Left hindlimb (tissue), 1 donor: ENCODE data around the gene DBR1.

Experiments
- DNase-seq: peaks from one replicate; pipeline ENCODE4 v3.0.0-alpha.2; 2018

DBR1 gene, protein sequence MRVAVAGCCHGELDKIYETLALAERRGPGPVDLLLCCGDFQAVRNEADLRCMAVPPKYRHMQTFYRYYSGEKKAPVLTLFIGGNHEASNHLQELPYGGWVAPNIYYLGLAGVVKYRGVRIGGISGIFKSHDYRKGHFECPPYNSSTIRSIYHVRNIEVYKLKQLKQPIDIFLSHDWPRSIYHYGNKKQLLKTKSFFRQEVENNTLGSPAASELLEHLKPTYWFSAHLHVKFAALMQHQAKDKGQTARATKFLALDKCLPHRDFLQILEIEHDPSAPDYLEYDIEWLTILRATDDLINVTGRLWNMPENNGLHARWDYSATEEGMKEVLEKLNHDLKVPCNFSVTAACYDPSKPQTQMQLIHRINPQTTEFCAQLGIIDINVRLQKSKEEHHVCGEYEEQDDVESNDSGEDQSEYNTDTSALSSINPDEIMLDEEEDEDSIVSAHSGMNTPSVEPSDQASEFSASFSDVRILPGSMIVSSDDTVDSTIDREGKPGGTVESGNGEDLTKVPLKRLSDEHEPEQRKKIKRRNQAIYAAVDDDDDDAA

DNA sequence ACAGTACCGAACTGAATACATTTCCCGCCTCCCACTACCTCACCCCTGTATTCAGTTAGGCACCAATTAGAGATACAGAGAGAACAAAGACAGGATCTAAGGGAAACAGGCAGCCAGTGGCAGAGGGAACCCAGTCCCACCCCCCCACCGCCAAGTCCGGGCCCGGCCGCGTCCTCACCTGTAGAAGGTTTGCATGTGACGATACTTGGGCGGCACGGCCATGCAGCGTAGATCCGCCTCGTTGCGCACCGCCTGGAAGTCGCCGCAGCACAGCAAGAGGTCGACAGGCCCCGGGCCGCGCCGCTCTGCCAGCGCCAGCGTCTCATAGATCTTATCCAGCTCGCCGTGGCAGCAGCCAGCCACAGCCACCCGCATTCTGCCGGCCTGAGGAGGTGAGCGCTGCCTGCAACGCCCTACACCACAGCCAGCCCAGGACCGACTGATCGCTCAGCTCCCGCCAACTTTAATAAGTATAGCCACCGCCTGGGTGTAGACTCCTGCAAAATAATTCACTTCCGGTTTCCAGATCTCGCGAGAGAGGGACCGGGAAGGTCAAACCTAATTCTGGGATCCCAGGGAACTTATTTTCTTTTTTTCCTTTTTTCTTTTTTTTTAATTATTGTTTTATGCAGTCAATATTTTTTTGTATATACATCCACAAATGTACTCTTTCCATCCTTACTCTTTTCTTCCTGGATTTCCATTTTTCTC, at the start of gene DBR1:
TSS of gene DBR1 (minus strand) at position 501 of the 711 bp plus-strand sequence. CDS start at position 375, 126 bp downstream.
- peak; percentile 83 for DNase-seq

GRCh38 chr3:138222942-138223287, 48.2 kb upstream of the DBR1 start:
- DNase-seq: no peak

DNA sequence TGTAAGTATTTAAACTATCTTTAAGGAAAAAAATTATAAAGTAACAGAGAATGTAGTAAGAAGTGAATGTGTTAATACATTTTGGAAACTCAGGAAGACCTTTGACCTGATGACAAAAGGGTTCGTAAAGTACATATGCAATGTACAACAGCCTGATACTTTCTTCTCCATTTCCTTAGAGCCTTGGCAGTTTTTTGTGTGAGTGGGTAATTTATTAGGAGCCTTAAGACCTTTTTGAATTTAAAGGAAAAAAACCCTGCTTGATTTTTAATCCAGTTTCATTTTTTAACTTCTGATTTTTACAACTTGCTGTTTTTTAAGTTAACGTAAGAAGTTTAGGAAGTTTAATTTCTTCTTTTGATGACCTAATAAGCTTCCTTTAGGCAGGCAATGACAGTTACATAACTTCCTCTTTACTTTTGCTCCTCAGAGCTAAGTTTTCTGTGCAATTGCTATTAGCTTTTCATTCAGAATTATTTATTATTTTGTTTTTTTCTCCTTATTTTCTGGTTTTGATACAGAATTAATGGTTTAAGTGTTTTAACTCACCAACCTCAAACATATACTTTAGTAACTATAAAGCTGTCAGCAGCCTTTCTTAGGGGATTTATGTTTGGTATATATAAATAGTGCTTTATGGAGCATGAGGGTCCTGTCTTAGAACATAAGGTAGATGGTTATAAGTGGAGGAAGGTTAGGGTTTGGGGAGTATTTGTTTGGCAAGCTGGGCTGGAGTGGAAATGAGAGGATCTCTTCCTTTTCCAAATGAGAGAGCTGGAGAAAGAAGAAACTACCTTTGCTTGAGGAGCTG, 47.6 kb upstream of the DBR1 start:
- DNase-seq: no peak

DNA sequence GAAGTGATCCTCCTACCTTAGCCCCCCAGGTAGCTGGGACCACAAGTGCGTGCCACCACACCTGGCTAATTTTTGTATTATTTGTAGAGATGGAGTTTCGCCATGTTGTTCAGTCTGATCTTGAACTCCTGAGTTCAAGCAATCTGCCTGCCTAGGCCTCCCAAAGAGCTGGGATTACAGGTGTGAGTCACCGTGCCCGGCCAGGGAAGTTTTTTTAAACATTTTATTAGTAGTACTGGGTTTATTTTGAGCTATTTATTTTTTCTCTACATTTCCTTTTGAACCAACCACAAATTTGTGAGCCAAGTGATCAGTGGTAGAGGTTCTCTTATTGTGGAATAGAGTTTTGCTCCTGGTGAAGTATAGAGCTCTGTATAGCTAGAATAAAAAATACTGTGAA, 46.1 kb upstream of the DBR1 start:
- DNase-seq: no peak

DNA sequence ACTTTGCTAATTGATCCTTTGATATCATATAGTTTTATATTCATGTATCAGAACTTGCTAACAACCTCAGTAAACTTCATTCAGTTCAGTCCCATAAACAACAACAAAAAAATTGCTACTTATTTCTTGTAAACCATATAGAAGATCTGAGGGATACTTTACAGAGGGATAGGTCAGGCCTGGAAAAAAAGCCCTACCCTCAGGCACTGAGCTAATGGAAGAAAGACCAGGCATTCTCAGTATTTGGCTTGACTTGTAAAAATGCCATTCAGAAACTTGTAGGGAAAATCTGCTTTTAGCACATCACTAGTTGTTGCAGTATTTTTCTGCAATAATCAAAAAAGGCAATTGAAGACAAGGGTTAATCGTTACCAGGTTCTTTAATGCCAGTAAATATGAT, 45.5 kb upstream of the DBR1 start:
- DNase-seq: no peak

DNA sequence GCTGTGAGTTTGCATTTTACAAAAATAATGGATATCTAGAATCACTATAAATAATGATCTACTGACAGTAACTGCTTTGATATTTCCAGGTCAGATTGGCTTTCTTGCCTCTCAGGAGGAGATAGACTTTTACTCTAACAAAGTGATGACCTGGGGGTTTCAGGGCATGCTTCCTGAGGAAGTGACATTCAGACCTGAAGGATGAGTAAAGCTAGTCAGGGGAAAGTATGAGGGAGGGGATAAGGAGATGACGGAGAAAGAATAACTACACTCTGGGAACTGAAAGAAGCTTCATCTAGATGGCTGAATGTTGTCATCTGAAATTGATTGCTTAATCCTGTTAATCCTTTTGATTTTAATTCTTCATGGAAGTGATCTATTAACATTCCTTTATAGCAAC, 44.5 kb upstream of the DBR1 start:
- DNase-seq: no peak

GRCh38 chr3:138213398-138214085, 38.8 kb upstream of the DBR1 start:
- no peak for DNase-seq

GRCh38 chr3:138210528-138210927, 35.8 kb upstream of the DBR1 start:
- no peak for DNase-seq

DNA sequence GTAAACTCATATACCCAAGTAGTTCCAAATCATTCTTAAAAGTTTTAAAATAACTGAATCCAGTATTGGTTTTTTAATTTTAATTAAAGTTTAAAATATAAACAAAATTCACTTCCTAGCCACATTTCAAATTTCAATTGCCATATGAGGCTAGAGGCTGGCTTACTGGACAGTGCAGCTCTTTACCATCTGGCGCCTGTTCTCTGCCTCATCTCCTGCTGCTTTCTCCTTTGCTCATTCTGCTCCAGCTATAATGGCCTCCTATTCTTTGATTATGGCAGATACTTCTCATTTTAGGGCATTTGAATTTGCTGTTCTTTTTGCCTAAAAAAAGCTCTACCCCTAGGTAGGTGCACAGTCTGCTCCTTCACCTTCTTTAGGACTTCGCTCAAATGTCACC, 31.5 kb upstream of the DBR1 start:
- DNase-seq: no peak

DNA sequence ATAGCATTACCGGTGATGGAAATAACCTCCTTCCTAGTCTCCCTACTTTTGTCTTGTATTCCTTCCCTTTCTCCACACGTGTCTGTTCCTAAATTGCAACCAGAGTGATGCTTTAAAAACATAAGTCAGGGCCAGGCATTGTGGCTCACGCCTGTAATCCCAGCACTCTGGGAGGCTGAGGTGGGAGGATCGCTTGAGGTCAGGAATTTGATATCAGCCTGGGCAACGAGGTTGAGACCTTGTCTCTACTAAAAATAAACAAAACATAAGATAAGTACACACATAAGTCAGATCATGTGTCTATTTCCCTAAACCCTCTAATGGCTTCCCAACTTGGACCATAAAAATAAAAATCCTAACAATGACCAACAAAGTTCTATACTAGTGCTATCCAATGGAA, 30.8 kb upstream of the DBR1 start:
- DNase-seq: no peak

DNA sequence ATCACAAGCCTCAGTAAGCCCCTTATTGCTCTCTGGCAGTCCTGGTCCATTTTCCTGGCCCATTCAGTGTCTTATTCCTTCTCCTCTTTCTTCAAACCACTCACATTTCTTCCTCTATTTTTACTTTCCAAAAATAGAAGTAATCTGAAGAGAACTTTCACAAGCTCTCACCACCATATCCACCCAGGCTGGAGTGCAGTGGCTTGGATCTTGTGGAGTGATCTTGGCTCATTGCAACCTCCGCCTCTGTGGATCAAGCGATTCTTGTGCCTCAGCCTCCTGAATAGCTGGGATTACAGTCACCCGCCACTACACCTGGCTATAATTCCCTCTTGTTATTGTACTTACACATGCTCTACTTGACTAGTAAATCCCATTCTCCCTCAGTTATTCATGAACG, 29.2 kb upstream of the DBR1 start:
- DNase-seq: no peak

DNA sequence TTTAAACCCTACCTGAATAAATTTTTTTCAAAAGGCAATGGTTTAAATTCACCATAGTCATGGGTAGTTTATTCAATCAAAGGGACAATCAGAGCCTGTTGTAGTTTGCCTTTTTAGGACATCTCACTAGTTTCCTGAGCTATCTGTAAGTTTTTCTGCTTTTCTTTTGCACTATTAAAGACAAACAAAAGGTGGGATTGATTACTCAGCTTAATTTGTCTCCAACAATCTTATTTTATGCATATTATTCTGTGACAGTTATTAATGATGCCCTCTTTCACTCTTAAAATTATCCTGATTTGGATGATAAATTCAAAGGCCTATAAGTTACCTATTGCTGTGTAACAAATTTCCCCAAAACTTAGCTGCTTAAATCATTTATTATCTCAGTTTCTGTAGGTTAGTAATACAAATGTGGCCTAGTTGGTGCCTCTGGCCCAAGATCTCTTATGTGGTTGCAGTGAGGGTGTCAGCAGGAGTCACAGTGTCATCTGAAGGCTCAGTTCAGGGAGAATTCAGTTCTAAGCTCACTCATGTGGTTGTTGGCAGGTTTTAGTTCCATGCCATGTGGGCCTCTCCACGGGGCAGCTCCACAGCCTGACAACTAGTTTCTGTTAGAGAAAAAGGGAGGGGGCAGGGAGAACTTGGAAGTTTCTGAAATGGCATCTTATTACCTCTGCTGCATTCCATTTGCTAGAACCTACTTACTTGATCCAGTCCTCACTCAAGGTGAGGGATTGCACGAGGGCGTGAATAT, 28.4 kb upstream of the DBR1 start:
- no peak for DNase-seq

- DNase-seq: no peak
These were observed 25.7 kb upstream of the DBR1 start for GRCh38 chr3:138200424-138200823.

DNA sequence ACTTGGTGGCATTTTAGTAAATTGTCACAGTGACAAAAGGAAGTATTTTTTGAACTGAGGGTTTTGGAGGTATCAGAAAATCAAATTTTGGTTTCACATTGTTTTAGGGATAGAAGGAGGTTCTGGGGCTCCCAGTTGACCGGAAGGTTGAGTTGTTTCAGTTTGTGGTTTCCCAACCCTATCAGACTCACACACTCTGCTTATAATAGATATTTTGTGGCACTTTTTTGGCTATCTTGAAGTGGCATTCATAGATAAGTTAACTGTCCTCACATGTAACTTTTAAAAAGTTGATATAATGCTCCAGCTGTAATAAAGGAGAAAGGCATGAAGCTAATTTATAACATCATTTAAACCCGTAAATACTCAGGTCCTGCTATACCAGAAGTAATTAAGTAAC, 25.1 kb upstream of the DBR1 start:
- DNase-seq: no peak

DNA sequence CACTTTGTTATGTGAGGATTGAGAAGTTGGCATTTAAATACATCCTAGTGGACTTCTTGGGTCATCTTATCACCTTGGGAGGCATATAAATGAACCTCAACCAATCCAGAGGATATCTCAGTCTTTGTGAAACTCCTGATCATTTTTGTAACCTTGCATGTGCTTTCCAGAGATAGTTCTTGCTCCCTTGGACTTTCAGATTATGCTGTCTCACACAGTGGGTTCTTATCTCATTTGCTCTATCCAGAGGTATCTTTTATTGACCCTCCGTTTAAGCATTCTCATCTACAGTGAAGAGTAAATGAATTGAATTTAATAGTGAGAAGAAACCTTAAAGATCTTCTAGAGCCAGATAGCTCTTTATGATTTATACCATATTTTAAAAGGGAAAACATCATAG, 22.8 kb upstream of the DBR1 start:
- DNase-seq: no peak

- DNase-seq: peak; percentile 49
These were observed 22.3 kb upstream of the DBR1 start for GRCh38 chr3:138197058-138197457.

GRCh38 chr3:138196023-138196422, 21.3 kb upstream of the DBR1 start:
- no peak for DNase-seq

GRCh38 chr3:138195481-138195880, 20.8 kb upstream of the DBR1 start:
- DNase-seq: no peak

- no peak for DNase-seq
These were observed 13.5 kb upstream of the DBR1 start for GRCh38 chr3:138188013-138188730.

- peak; percentile 92 for DNase-seq
These were observed 12.7 kb upstream of the DBR1 start, which contains the start of gene ARMC8 for GRCh38 chr3:138187296-138188012. ARMC8 (plus strand) TSS chr3:138187301; CDS start chr3:138187555, 254 bp downstream.
